C4-2B (cell line): ENCODE measurements around the gene C1orf21.

Source experiments
- CTCF ChIP-seq: fragments of 450-650 bp; conservative IDR thresholded peaks from 2 replicates; pipeline ENCODE4 v1.5.1; 2017; ENCODE audit warnings: mild to moderate bottlenecking
- ZFX ChIP-seq: fragments of 450-650 bp; IDR thresholded peaks from 2 replicates; pipeline ENCODE4 v1.6.1; 2017

GRCh38 chr1:184489908-184490307 is 103.1 kb downstream of the C1orf21 start:
- no peak for TF ChIP-seq CTCF
- no peak for TF ChIP-seq ZFX
